Lower leg skin (tissue), 3 donors: ENCODE results near the gene NNT.

Experiments used
- CTCF ChIP-seq, 3 donors: fragments of 450-650 bp; IDR thresholded peaks; one replicate each; pipeline ENCODE4 v1.5.1; 2016; ENCODE audit warnings: antibody characterized with exemption in 3 of 3, mild to moderate bottlenecking in 3 of 3, moderate library complexity in 2 of 3
- POLR2A ChIP-seq, 2 donors: fragments of 450-650 bp; IDR thresholded peaks; one replicate each; pipeline ENCODE4 v1.6.1; 2016 to 2017; ENCODE audit warnings: antibody characterized with exemption in 2 of 2, mild to moderate bottlenecking in 1 of 2, moderate library complexity in 1 of 2

GRCh38 chr5:43677253-43677652, 74.3 kb downstream of the NNT start:
- TF ChIP-seq POLR2A (IDR thresholded peaks at IDR 0.05) (no peak), CTCF (IDR thresholded peaks at IDR 0.05) (no peak)
